ENCODE results near the gene C8G.

C8G gene

GRCh38 chr9:136944519-136945332 is at the start of gene C8G, which contains the start of gene FBXW5:
C8G (plus strand) TSS chr9:136945243; CDS start chr9:136945321, 78 bp downstream.
FBXW5 (minus strand) TSS chr9:136944738; CDS start chr9:136944083, 655 bp downstream.
- peak; percentile 90 for DNase-seq (ENCODE audit: low read depth in 2 of 2)

GRCh38 chr9:136896027-136896426 is 49.0 kb upstream of the C8G start:
- no peak for DNase-seq (ENCODE audit: low read depth in 2 of 2)

GRCh38 chr9:136898483-136899100 is 46.5 kb upstream of the C8G start:
- no peak for DNase-seq (ENCODE audit: low read depth in 2 of 2)

GRCh38 chr9:136899196-136899595 is 45.8 kb upstream of the C8G start:
- DNase-seq (ENCODE audit: low read depth in 2 of 2), result no peak

GRCh38 chr9:136900556-136900955 is 44.5 kb upstream of the C8G start:
- no peak for DNase-seq (ENCODE audit: low read depth in 2 of 2)

- DNase-seq (ENCODE audit: low read depth in 2 of 2), result no peak
Measured at GRCh38 chr9:136900988-136901515, 44.0 kb upstream of the C8G start.

GRCh38 chr9:136901516-136902258 is 43.4 kb upstream of the C8G start:
- peak; percentile 30 to 61 for DNase-seq (ENCODE audit: low read depth in 2 of 2)

GRCh38 chr9:136902259-136902821 is 42.7 kb upstream of the C8G start:
- DNase-seq (ENCODE audit: low read depth in 2 of 2), result peak; percentile 75 to 76

- no peak for DNase-seq (ENCODE audit: low read depth in 2 of 2)
Measured at GRCh38 chr9:136903041-136903554, 41.9 kb upstream of the C8G start.

- no peak for DNase-seq (ENCODE audit: low read depth in 2 of 2)
Measured at GRCh38 chr9:136906266-136906665, 38.8 kb upstream of the C8G start.

GRCh38 chr9:136907011-136907914 is 37.8 kb upstream of the C8G start:
- DNase-seq (ENCODE audit: low read depth in 2 of 2), result no peak

GRCh38 chr9:136910197-136910900 is 34.7 kb upstream of the C8G start:
- DNase-seq (ENCODE audit: low read depth in 2 of 2), result no peak

GRCh38 chr9:136910901-136911245 is 34.2 kb upstream of the C8G start:
- DNase-seq (ENCODE audit: low read depth in 2 of 2), result no peak

- DNase-seq (ENCODE audit: low read depth in 2 of 2), result no peak
Measured at GRCh38 chr9:136913701-136914438, 31.2 kb upstream of the C8G start.

GRCh38 chr9:136915632-136916329 is 29.3 kb upstream of the C8G start:
- no peak for DNase-seq (ENCODE audit: low read depth in 2 of 2)

- DNase-seq (ENCODE audit: low read depth in 2 of 2), result no peak
Measured at GRCh38 chr9:136916330-136917184, 28.5 kb upstream of the C8G start.

- DNase-seq (ENCODE audit: low read depth in 2 of 2), result no peak
Measured at GRCh38 chr9:136917902-136918301, 27.1 kb upstream of the C8G start.

- no peak for DNase-seq (ENCODE audit: low read depth in 2 of 2)
Measured at GRCh38 chr9:136920069-136920468, 25.0 kb upstream of the C8G start.
